Mucosa of descending colon (tissue), 3 donors: ENCODE measurements around the gene SAPCD1. TPM values are rescaled to one million over a fixed set of nuclear protein-coding genes. Genes with fewer than 3 reads are reported as not detected.
"Not testable (repeated sequence)": the region's sequence is repeated elsewhere in the genome, so short reads cannot be mapped to it uniquely, and the experiment has no call there.

Experiments
- ATAC-seq: fragments of 200-7000 bp; cut with Tn5 transposase; one replicate; pipeline ENCODE4 v1.9.1; 2020; ENCODE audit warnings: mild to moderate bottlenecking, moderate library complexity
- DNase-seq, 3 donors: peaks; one replicate each; pipeline ENCODE4 v3.0.0-alpha.2; 2020
- H3K36me3 ChIP-seq: fragments of 200-600 bp; one replicate; pipeline ENCODE4 v1.8.0; 2021; ENCODE audit warnings: low read depth, mild to moderate bottlenecking
- H3K4me1 ChIP-seq: fragments of 200-600 bp; one replicate; pipeline ENCODE4 v1.8.0; 2021; ENCODE audit warnings: low read depth, mild to moderate bottlenecking
- H3K4me3 ChIP-seq: fragments of 200-600 bp; one replicate; pipeline ENCODE4 v1.8.0; 2021; ENCODE audit warnings: mild to moderate bottlenecking
- H3K9me3 ChIP-seq: fragments of 200-600 bp; one replicate; pipeline ENCODE4 v1.8.0; 2021; ENCODE audit warnings: mild to moderate bottlenecking
- CTCF ChIP-seq: fragments of 200-600 bp; IDR thresholded peaks from one replicate; pipeline ENCODE4 v1.8.0; 2022; ENCODE audit warnings: antibody characterized with exemption, mild to moderate bottlenecking
- intact Hi-C, 2 donors: fragments of 100-400 bp; cut with DNase I in 1 of 2; cut with micrococcal nuclease in 1 of 2; formaldehyde crosslinking; loops; one replicate each; pipeline versions ENCODE4 v1.11.0 to v1.11.1; 2022; cut with DNase I, micrococcal nuclease
- total RNA-seq, 3 donors: library from RNA; stranded (reverse); fragmentation: NEBNext Ultra II Directional in 2 of 3; extraction: Animal tissue kit (Norgen Biotek cat#: 25700) in 2 of 3; gene quantifications; one replicate each; pipeline versions ENCODE4 v1.2.1 to v1.2.4, GENCODE V29; 2021 to 2023
- donor health status: DM: no; HTN: no; CAD: no; lungs with moderate emphysema.
- donor health status: DM: no; HTN: no; CAD: no.
- donor health status: DM: no; HTN: yes; CAD: no.

The SAPCD1 gene
- total RNA-seq, 3 donors from 2014 or later: 2.5 to 9.6 (median 4.3) TPM

GRCh38 chr6:31796993-31797385 is 34.5 kb downstream of the SAPCD1 start:
- no peak for TF ChIP-seq CTCF
- Histone ChIP-seq H3K9me3 (no peaks in the 10 kb centered on the region), H3K36me3 (peaks cover 4% of the 10 kb centered on the region), H3K4me1 (peaks cover 15% of the 10 kb centered on the region), H3K4me3 (no peak overlapping the region)
- intact Hi-C loops: no loop called here
- ATAC-seq (no peak), DNase-seq (no peak)

- Histone ChIP-seq H3K4me3 (no peak overlapping the region), H3K36me3 (no peaks in the 10 kb centered on the region), H3K4me1 (peaks cover 15% of the 10 kb centered on the region), H3K9me3 (no peaks in the 10 kb centered on the region)
- TF ChIP-seq CTCF: no peak
- intact Hi-C loops: no loop called here
- no peak for DNase-seq
- ATAC-seq: no peak
Observed at GRCh38 chr6:31797588-31797987, 35.1 kb downstream of the SAPCD1 start.

- ATAC-seq: no peak
Observed at GRCh38 chr6:31799781-31800180, 37.3 kb downstream of the SAPCD1 start.

GRCh38 chr6:31801031-31801927 is 38.8 kb downstream of the SAPCD1 start:
- H3K4me1 ChIP-seq, intact Hi-C loops: not testable (repeated sequence)

More at GRCh38 chr6:31799781-31800180, 37.3 kb downstream of the SAPCD1 start:
- Histone ChIP-seq H3K36me3 (no peaks in the 10 kb centered on the region), H3K4me3 (no peak overlapping the region), H3K4me1 (peaks cover 8% of the 10 kb centered on the region), H3K9me3 (no peaks in the 10 kb centered on the region)
- TF ChIP-seq CTCF: no peak
- intact Hi-C loops: no loop called here
- no peak for DNase-seq

GRCh38 chr6:31805939-31806469 is 43.5 kb downstream of the SAPCD1 start:
- peak overlapping the region; percentile 23 for H3K4me3 ChIP-seq
- ATAC-seq (peak; percentile 6), DNase-seq (peak in 1 of 3 donors; percentile 14)
- no peaks in the 10 kb centered on the region for H3K36me3 ChIP-seq
- TF ChIP-seq CTCF: no peak
- intact Hi-C loops: no loop called here
- no peaks in the 10 kb centered on the region for H3K9me3 ChIP-seq
- H3K4me1 ChIP-seq: peaks cover 8% of the 10 kb centered on the region

More at GRCh38 chr6:31801031-31801927, 38.8 kb downstream of the SAPCD1 start:
- not testable (repeated sequence) for H3K9me3 ChIP-seq, ATAC-seq, DNase-seq, H3K36me3 ChIP-seq, H3K4me3 ChIP-seq
